HK-2 (cell line): ENCODE data around the gene IRAK4.
A peak's percentile ranks its signal among the peaks of the same experiment; 100 is the strongest.
"Not testable (repeated sequence)": the region's sequence is repeated elsewhere in the genome, so short reads cannot be mapped to it uniquely, and the experiment has no call there.

Experiments
- DNase-seq: peaks from one replicate; pipeline ENCODE4 v3.0.0-alpha.2; 2018; ENCODE audit not compliant: unreplicated experiment

IRAK4 gene

DNA sequence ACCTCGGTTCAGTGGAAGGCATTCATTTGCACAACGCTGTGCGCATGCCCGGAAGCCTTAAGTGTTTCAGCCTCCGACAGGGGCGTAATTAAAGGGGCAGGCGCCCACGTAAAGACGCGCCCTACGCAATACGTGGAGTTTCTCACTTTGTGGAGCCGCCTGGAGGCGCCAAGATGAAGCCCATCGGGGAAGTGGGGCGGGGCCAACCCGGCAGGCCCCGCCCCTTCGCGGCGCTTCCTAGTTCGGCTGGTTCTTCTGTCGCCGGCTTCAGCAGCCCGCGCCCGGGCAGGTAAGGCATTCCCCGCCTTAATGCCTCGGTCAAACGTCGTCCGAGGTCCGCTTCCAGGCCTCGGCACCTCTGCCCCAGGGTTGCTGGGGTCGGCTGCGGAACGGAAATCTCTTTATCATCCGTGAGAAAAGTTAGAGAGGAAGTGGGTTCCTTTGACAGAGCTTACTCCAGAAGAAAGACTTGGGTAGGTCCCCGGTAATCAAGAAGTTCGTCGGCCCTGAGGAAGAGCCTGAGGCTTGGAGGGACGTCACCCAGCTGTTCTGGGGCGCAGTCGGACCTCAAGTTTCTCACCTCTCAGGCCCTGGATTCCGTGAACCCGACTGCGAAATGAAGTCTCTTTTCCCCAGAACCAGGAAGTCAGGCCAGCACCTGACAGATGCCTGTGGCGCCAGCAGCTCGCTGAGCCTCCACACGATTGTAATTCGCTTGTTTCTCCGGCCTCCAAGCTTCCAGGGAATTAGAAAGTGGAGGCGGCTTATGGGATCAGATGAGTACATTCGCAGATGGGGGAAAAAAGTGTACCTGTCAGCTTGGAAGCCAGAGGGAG lies at the start of gene IRAK4, which contains the start of gene PUS7L:
TSS of gene IRAK4 (plus strand) at position 224 of the 836 bp plus-strand sequence. CDS start 9,161 bp downstream, outside the sequence.
TSS of gene PUS7L (minus strand) at position 63 of the 836 bp plus-strand sequence. CDS start 3,545 bp downstream, outside the sequence.
- DNase-seq = peak; percentile 94

DNA sequence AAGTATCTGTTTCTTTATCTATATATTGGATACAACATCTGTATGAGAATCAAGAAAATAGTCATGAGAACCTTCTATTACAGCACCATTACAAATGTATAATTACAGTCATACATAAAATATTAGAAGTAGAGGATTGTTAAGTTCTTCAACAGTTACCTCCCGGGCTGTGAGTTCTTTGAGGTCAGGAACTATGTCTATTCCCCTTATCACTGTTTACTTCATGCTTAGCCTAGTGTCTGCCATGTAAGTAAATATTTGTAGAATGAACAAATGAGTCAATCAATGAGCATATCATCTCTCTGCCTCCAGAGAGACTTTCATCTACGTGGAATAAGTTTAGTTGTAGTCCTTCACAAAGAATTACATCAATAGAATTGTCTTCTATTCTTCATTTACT lies 47.4 kb upstream of the IRAK4 start:
- no peak for DNase-seq

DNA sequence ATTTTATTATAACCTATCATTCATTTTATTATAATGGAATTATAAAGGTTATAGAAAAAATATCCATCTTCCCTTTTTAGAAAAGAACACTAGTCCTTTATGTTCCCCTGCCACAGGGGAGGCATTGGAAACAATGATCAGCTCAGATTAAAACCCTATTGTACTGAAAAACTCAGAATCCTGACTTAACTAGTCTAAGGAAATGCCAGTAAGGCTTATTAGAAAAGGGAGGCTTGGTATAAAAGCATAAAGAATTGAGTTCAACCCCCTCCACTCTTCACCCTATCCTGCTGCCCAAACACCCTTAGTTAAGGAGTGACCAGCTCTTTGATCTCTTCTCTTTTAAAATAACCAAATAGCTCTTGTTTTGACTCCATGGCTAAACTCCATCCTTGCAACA lies 36.1 kb upstream of the IRAK4 start:
- no peak for DNase-seq

GRCh38 chr12:43723134-43723533 lies 35.6 kb upstream of the IRAK4 start:
- no peak for DNase-seq

DNA sequence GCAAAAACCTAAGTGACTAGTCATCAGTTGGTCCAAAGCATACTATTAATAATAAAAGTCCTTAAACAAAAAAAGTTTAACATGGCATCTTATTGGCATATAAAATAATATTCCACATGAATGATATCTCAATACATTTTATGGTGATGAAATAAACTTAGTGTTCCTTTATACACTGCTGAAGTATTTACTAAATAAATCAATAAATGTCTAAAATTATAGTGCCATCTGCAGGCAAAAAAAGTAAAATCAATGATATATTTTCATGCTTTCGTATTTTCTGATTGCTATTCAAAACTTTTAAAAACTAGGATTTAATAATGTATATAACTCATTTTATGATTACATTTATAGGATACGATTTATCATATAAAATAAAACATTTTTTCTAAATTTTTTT lies 30.6 kb upstream of the IRAK4 start:
- no peak for DNase-seq

DNA sequence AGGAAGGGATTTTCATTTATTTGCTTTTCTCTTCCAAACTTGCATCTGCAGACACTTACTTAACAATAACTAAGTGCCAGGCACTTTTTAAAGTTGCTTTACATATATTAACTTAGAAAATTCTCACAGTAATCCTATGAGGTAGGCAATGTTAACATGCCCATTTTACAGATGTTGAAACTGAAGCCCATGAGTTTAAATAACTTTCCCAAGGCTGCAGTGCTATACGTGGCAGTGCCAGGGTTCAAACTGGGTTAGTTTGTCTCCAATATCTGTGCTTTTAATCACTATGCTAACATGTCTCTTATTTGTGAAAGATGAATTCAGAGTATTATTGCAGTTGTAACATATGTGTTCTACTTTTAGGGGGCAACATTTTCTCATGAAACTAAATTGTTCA lies 30.1 kb upstream of the IRAK4 start:
- no peak for DNase-seq

- no peak for DNase-seq
Observed at GRCh38 chr12:43730283-43730682, 28.5 kb upstream of the IRAK4 start.

- DNase-seq = no peak
Observed at GRCh38 chr12:43733687-43734086, 25.1 kb upstream of the IRAK4 start.

DNA sequence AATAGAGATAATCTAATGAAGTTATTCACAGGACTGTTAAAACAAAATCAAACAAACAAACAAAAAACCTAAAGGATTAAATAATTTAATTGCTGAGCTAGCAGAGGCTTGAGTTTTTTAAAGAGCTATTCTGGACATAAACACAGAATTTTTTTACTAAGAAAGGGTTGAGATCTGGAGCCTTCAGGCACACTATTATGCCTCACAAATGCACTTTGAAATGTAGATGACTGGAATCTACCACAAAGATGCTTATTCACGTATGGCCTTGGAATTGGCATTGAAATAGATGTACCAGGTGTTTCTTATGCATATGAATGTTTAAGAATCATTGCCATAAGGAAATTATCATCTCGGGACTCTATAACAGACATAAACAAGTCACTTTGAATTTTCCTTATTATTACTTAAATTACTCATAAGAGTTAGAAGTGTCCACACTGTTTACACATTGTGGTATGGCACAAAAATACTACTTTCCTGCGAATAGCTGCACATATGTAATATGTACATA lies 21.8 kb upstream of the IRAK4 start:
- DNase-seq = no peak

DNA sequence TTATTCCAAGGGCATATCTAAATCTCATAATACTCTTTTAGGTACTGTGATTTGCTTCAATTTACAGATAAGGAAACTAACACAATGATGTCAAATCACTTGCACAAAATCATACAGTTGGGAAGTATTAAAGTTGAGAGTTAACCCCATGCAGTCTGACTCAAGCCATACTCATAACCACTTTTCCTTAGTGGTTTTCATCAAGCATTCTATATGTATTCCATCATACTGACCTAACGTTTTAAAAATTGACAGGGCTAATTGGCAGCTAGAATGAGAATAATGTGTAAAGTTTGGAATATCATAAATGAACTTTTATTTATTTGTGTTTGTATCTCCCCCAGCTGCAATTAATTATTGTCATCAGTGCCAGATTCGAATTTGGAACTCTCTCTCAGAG lies 21.1 kb upstream of the IRAK4 start:
- DNase-seq = no peak

- DNase-seq = no peak
Observed at GRCh38 chr12:43740511-43741100, 18.1 kb upstream of the IRAK4 start.

- DNase-seq = no peak
Observed at GRCh38 chr12:43742106-43742505, 16.6 kb upstream of the IRAK4 start.

- no peak for DNase-seq
Observed at GRCh38 chr12:43744826-43745225, 13.9 kb upstream of the IRAK4 start.

- no peak for DNase-seq
Observed at GRCh38 chr12:43749016-43749415, 9.7 kb upstream of the IRAK4 start.

GRCh38 chr12:43750814-43751213 lies 7.9 kb upstream of the IRAK4 start:
- no peak for DNase-seq

DNA sequence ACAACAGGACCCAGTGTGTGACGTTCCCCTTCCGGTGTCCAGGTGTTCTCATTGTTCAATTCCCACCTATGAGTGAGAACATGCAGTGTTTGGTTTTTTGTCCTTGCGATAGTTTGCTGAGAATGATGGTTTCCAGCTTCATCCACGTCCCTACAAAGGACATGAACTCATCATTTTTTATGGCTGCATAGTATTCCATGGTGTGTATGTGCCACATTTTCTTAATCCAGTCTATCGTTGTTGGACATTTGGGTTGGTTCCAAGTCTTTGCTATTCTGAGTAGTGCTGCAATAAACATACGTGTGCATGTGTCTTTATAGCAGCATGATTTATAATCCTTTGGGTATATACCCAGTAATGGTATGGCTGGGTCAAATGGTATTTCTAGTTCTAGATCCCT lies 7.4 kb upstream of the IRAK4 start:
- not testable (repeated sequence) for DNase-seq

GRCh38 chr12:43754015-43754414 lies 4.7 kb upstream of the IRAK4 start:
- DNase-seq = no peak

DNA sequence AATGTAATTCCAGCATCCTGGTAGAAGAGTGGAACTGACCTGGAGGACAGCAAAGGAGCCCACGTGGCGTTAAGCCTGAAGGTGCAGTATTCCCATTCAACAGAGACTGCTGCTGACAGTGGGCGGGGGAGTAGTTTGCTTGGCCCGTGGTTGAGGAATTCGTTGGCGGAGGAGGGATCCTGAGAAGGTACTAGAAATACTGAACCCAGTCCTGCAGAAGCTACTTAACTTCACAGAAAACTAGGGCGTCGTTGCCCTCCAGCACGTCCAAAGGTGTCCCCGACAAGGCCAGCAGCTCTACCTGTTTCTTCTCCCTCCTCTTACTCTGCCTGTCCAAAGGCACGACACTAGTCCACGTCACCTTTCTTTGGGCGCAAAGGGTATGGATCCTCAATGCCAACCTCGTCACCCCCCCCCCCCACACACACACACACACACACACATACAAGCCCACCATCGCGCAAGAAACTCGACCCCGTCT lies 464 bp upstream of the IRAK4 start:
- no peak for DNase-seq

DNA sequence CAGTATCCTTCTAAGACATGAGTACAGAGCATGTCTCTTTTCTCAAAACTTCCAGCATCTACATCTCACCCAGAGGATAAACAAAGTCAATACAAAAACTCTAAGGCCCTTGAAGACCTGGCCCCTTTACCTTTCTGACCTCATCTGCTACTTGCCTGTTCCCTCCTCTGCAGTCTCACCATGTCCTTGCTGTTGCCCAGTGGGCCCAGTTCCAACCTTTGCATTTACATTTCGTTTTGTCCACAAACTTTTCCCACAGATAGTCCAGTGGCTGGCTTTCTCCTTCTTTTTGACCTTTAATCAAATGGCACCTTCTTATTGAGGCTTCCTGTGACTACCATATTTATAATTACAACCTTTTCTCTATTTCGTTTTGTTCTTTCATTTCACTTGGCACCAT lies 1.6 kb downstream of the IRAK4 start:
- DNase-seq = no peak

DNA sequence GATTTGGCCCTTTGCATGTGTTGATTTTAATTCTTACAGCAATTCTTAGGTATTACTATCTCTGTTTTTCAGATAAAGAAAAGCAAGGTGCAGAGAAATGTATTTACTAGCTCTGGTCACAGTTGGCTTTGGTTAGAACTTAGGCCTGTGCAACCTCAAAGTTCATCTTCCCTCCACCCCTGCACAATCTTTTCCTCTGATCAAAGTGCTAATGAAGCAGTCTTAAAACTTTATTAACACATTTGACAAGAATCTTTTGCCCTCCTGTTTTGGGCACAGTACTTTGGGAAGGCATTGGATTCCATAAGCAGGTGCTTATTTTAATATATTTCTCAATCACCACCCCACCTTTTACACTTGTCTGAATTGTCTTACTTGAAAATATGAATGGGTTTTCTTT lies 2.7 kb downstream of the IRAK4 start:
- DNase-seq = no peak

DNA sequence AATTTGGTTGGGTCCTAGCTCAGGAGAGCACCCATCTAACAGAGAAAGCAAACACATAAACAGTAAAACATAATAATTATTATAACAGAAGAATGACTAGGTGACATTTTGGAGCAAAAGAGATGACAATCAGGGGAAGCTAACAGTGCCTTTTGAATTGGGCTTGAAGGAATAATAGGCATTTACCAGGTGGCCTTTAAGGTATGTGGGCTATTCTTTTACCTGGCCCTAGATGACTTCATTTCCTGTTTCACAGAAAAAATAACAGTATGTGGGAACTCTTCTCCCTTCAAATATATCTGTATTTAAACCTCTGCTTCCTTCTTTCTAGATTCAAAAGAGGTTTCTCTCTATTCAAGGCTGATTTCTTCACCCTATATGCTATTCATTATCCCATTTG lies 3.8 kb downstream of the IRAK4 start:
- DNase-seq = no peak

GRCh38 chr12:43763769-43764168 lies 5.0 kb downstream of the IRAK4 start:
- no peak for DNase-seq

DNA sequence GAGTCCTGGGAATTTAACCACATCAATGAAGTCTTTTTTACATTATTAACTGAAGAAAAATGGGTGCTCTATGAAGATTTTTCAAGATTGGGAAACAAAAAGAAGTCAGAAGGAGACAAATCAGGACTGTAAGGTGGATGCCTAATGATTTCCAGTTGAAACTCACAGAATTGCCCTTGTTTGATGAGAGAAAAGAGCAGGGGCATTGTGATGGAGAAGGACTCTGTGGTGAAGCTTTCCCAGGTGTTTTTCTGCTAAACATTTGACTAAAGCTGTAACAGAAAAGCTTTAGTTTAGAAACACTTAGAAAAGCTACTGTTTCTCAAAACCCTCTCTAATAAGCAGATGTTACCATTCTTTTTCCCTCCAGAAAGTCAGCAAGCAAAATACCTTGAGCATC lies 5.8 kb downstream of the IRAK4 start:
- no peak for DNase-seq
